ENCODE data around the gene PARM1. TPM values are rescaled to one million over a fixed set of nuclear protein-coding genes. Genes with fewer than 3 reads are reported as not detected.

The PARM1 gene
- total RNA-seq, 1 donor from 2014 or later: 116 TPM

DNA sequence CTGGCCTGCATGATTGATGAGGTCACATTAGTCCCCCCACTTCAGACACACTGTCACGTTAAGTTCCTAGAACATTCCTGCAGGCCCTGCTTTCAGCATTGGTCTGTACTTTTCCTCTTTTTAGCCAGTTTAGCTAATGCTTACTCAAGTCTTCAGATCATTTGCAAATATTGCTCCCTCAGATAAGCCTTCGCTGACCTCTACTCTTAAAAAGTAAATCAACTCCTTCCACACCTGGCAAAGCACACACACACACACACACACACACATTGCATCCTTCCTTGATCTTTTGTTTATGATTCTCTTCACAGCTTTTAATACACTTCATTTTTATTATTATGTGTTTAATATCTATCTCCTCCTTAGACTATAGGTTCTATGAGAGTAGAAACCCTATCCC, 31.4 kb downstream of the PARM1 start:
- TF ChIP-seq, protein P1, sequence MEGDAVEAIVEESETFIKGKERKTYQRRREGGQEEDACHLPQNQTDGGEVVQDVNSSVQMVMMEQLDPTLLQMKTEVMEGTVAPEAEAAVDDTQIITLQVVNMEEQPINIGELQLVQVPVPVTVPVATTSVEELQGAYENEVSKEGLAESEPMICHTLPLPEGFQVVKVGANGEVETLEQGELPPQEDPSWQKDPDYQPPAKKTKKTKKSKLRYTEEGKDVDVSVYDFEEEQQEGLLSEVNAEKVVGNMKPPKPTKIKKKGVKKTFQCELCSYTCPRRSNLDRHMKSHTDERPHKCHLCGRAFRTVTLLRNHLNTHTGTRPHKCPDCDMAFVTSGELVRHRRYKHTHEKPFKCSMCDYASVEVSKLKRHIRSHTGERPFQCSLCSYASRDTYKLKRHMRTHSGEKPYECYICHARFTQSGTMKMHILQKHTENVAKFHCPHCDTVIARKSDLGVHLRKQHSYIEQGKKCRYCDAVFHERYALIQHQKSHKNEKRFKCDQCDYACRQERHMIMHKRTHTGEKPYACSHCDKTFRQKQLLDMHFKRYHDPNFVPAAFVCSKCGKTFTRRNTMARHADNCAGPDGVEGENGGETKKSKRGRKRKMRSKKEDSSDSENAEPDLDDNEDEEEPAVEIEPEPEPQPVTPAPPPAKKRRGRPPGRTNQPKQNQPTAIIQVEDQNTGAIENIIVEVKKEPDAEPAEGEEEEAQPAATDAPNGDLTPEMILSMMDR (IDR thresholded peaks at IDR 0.05): no peak
- intact Hi-C loops (cut with DNase I): loop anchor here (2.0 kb wide), 1 partner anchor 30 kb away; no protein-coding TSS in a partner anchor
- DNase-seq (ENCODE audit: low spot score in 2 of 2): no peak
- no peaks in the 10 kb centered on the region for H3K27me3 ChIP-seq
- H3K4me1 ChIP-seq: peaks cover 0 to 11% of the 10 kb centered on the region in 2 donors
- H3K27ac ChIP-seq: peak overlapping the region in 1 of 2 donors; percentile 75
- H3K4me3 ChIP-seq: no peak overlapping the region
- peaks cover 0 to 14% of the 10 kb centered on the region in 2 donors for H3K9me3 ChIP-seq
- no peaks in the 10 kb centered on the region for H3K36me3 ChIP-seq

DNA sequence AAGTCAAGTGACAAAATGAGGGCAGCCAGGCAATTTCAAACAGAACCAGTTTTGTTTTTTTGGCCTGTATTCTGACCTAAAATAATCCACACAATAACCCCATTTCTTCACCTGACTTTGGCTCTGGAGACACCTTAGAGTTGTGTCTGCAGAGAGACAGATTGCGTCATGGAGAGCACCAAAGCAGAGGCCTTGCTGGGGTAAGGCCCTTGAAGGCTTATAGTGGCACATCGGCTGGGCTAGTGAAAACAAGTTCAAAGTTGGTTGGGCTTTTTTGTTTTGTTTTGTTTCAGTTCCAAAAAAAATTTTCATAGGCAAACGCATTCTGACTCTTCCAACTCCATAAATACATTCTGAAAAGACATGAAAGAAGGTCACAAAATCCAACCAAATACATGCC, 34.4 kb downstream of the PARM1 start:
- TF ChIP-seq, protein P1 (IDR thresholded peaks at IDR 0.05): no peak
- Histone ChIP-seq H3K4me1 (peaks cover 6 to 29% of the 10 kb centered on the region in 2 donors), H3K27me3 (no peaks in the 10 kb centered on the region), H3K36me3 (no peaks in the 10 kb centered on the region), H3K4me3 (peak overlapping the region in 1 of 2 donors; percentile 33), H3K27ac (peak overlapping the region; percentile 60 to 75), H3K9me3 (no peaks in the 10 kb centered on the region)
- DNase-seq (ENCODE audit: low spot score in 2 of 2): no peak
- intact Hi-C loops (cut with DNase I): no loop called here

DNA sequence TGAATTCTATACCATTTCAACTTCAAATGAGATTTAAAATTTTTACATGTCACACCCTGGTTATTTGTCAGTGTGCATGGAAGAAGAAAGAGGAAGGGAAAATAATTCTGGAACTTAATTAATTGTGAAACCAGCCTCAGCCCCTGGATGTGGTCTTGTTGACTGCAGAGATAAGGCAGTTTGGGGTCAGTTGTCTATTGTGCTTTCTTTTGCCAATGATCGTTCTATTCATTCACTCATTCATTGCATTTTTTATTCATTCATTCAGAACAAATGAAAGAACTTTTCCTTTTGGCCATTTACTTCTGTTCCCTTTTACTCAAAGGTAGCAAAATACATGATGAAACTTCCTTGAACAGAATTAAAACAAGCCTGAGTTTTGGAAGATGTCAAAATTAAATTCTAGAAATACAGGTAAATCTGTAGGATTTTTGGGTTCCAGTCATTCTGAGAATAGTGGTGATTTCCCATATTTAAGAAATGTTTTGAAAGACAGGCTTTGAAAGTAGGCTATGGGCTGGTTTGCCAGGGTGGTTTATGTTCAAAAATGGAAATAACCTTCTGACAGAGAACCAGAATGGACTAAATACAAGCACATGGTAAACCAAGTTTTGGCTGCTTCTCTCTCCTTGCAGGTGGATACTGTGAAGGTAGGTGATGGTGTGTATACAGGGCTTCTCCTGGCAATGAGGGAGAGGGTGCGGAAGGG, 35.7 kb downstream of the PARM1 start:
- H3K27ac ChIP-seq: peak overlapping the region; percentile 60 to 75
- intact Hi-C loops (cut with DNase I): no loop called here
- H3K4me3 ChIP-seq: no peak overlapping the region
- H3K36me3 ChIP-seq: no peaks in the 10 kb centered on the region
- TF ChIP-seq, protein P1 (IDR thresholded peaks at IDR 0.05): no peak
- H3K27me3 ChIP-seq: no peaks in the 10 kb centered on the region
- peaks cover 6 to 29% of the 10 kb centered on the region in 2 donors for H3K4me1 ChIP-seq
- no peaks in the 10 kb centered on the region for H3K9me3 ChIP-seq
- DNase-seq (ENCODE audit: low spot score in 2 of 2): no peak

DNA sequence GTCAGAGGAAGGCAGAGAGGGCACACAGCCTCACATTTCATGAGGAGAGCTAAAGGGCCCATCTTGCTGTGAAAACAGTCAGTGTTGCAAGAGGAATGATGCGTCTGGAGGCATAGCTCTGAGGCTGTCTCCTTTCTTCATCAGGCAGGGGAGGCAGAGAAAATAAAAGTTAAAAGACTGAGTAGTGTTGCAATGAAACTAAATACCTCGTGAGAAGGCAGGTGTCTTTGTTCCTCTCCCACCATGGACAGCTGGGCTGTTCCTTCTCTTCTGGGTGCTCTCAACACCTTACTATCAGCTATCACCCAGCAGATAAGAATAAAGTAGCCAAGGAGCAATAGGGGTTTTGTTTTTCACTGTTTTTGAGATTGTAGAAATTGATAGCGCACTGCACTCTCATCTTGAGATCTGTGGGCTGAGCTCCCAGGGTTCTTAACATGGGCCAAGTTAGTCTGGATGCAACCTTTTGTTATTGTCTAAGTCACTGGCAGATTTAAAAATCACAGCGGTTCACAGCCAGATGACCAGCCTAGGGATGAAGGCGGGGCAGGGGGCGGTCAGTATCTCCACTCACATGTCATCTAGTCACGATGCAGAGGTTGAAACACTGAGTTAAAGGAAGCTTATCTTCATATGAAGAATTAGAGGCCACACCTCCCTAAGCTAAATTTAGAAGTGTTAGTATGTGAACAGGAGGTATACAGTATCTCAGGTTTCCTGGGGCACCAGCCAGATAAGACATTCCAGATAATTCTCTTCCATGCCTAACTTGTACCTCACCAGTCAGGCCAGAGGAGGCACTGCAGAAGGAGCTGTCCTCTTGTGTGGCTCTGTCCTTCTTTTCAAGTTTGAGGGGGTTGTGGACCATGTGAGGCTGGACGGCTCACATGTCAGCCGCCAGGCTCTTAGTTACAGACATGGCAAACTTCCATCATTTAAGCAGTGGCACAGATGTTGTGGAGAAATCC, 36.9 kb downstream of the PARM1 start:
- intact Hi-C loops (cut with DNase I): loop anchor here (10.0 kb wide), 1 partner anchor 95 kb away; no protein-coding TSS in a partner anchor
- TF ChIP-seq, protein P1 (IDR thresholded peaks at IDR 0.05): peak in 2 of 3 experiments; percentile 41 to 48
- Histone ChIP-seq H3K36me3 (no peaks in the 10 kb centered on the region), H3K9me3 (no peaks in the 10 kb centered on the region), H3K4me3 (no peak overlapping the region), H3K4me1 (peaks cover 6 to 29% of the 10 kb centered on the region in 2 donors), H3K27me3 (no peaks in the 10 kb centered on the region), H3K27ac (peak overlapping the region; percentile 58 to 75)
- DNase-seq (ENCODE audit: low spot score in 2 of 2): no peak

DNA sequence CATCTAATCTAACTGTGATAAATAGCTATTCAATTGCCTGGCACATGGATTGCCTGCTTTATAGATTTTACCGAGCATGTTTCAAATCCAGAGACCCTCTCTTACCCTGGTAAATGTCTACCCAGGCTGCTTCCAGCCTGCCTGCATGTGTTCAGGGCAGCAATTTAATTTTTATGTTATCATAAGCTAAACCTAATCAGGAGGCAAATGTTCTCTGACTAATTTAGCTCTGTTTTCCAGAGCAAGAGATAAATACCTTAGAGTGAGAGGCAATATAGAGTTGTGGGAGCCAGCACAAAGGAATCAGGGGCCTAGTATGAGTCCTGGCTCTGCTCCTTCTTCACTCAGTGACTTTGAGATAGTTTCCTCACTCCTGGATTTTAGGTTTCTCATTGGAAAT, 37.7 kb downstream of the PARM1 start:
- DNase-seq (ENCODE audit: low spot score in 2 of 2): no peak
- Histone ChIP-seq H3K9me3 (no peaks in the 10 kb centered on the region), H3K27ac (peak overlapping the region; percentile 58 to 75), H3K4me1 (peaks cover 6 to 29% of the 10 kb centered on the region in 2 donors), H3K36me3 (no peaks in the 10 kb centered on the region), H3K4me3 (no peak overlapping the region), H3K27me3 (no peaks in the 10 kb centered on the region)
- TF ChIP-seq, protein P1 (IDR thresholded peaks at IDR 0.05): no peak
- intact Hi-C loops (cut with DNase I): loop anchor here (10.0 kb wide), 1 partner anchor 96 kb away; no protein-coding TSS in a partner anchor
